Measurements from ENCODE around the gene CFAP20DC.

DNA sequence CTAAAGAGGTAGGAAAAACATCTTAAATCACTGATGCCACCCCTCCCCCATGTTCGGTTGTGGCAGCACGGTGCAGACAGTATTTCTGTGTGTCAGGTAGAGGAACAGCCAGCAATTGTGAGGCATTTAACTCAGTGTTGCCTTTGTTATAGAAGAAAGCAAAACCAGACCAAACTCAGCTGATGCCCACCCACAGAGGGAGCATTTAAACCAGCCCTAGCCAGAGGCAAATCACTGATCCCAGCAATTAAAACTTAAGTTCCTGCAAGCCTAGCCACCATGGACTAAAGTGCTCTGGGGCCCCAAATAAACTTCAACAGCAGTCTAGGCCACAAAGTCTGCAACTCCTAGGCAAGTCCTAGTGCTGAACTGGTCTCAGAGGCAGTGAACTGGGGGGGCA is 94.5 kb downstream of the CFAP20DC start:
- TF ChIP-seq, protein P1, sequence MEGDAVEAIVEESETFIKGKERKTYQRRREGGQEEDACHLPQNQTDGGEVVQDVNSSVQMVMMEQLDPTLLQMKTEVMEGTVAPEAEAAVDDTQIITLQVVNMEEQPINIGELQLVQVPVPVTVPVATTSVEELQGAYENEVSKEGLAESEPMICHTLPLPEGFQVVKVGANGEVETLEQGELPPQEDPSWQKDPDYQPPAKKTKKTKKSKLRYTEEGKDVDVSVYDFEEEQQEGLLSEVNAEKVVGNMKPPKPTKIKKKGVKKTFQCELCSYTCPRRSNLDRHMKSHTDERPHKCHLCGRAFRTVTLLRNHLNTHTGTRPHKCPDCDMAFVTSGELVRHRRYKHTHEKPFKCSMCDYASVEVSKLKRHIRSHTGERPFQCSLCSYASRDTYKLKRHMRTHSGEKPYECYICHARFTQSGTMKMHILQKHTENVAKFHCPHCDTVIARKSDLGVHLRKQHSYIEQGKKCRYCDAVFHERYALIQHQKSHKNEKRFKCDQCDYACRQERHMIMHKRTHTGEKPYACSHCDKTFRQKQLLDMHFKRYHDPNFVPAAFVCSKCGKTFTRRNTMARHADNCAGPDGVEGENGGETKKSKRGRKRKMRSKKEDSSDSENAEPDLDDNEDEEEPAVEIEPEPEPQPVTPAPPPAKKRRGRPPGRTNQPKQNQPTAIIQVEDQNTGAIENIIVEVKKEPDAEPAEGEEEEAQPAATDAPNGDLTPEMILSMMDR (tag by site-specific recombination; IDR thresholded peaks at IDR 0.05) = no peak
- TF ChIP-seq, protein P2, sequence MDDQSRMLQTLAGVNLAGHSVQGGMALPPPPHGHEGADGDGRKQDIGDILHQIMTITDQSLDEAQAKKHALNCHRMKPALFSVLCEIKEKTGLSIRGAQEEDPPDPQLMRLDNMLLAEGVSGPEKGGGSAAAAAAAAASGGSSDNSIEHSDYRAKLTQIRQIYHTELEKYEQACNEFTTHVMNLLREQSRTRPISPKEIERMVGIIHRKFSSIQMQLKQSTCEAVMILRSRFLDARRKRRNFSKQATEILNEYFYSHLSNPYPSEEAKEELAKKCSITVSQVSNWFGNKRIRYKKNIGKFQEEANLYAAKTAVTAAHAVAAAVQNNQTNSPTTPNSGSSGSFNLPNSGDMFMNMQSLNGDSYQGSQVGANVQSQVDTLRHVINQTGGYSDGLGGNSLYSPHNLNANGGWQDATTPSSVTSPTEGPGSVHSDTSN (CRISPR knock-in tag; IDR thresholded peaks at IDR 0.05) = no peak
- TF ChIP-seq ZBTB48 (tag by site-specific recombination; IDR thresholded peaks at IDR 0.05) = no peak
- TF ChIP-seq ZNF670 (tag by site-specific recombination; IDR thresholded peaks at IDR 0.05; ENCODE audit: low read depth) = no peak
- no peak for TF ChIP-seq ZNF274 (IDR thresholded peaks at IDR 0.05; ENCODE audit: low read length)
- TF ChIP-seq ZNF274 (tag by site-specific recombination; IDR thresholded peaks at IDR 0.05; ENCODE audit: borderline replicate concordance) = no peak
- no peak for TF ChIP-seq ZNF266 (tag by site-specific recombination; IDR thresholded peaks at IDR 0.05; ENCODE audit: low read depth)
- no peak for TF ChIP-seq MEIS1 (CRISPR knock-in tag; IDR thresholded peaks at IDR 0.05; ENCODE audit: borderline replicate concordance)

Data from HEK293 (cell line).